ENCODE measurements around the gene TNFRSF4.
"Not testable (repeated sequence)": the region's sequence is repeated elsewhere in the genome, so short reads cannot be mapped to it uniquely, and the experiment has no call there.

The TNFRSF4 gene

GRCh38 chr1:1213345-1214265, at the start of gene TNFRSF4:
TNFRSF4 (minus strand) TSS chr1:1214153; CDS start chr1:1214127, 26 bp downstream.
- no peak for DNase-seq

- no peak for DNase-seq
These were observed 48.8 kb upstream of the TNFRSF4 start for GRCh38 chr1:1262758-1263157.

- no peak for DNase-seq
These were observed 48.1 kb upstream of the TNFRSF4 start for GRCh38 chr1:1262071-1262470.

GRCh38 chr1:1260843-1261560, 47.0 kb upstream of the TNFRSF4 start:
- no peak for DNase-seq

- no peak for DNase-seq
These were observed 46.1 kb upstream of the TNFRSF4 start for GRCh38 chr1:1259951-1260600.

GRCh38 chr1:1259540-1259939, 45.6 kb upstream of the TNFRSF4 start:
- DNase-seq: no peak

GRCh38 chr1:1259119-1259488, 45.2 kb upstream of the TNFRSF4 start:
- DNase-seq: no peak

- DNase-seq: no peak
These were observed 43.3 kb upstream of the TNFRSF4 start for GRCh38 chr1:1256956-1257871.

GRCh38 chr1:1255611-1256010, 41.7 kb upstream of the TNFRSF4 start:
- no peak for DNase-seq

GRCh38 chr1:1255078-1255477, 41.1 kb upstream of the TNFRSF4 start:
- no peak for DNase-seq

- no peak for DNase-seq
These were observed 40.7 kb upstream of the TNFRSF4 start for GRCh38 chr1:1254667-1254998.

- no peak for DNase-seq
These were observed 40.2 kb upstream of the TNFRSF4 start for GRCh38 chr1:1253972-1254666.

- DNase-seq: no peak
These were observed 39.4 kb upstream of the TNFRSF4 start for GRCh38 chr1:1253314-1253713.

GRCh38 chr1:1250786-1251284, 36.9 kb upstream of the TNFRSF4 start:
- no peak for DNase-seq

- DNase-seq: not testable (repeated sequence)
These were observed 34.3 kb upstream of the TNFRSF4 start for GRCh38 chr1:1248009-1248913.

GRCh38 chr1:1247341-1247913, 33.5 kb upstream of the TNFRSF4 start:
- no peak for DNase-seq

GRCh38 chr1:1246577-1247340, 32.8 kb upstream of the TNFRSF4 start, which contains the start of gene C1QTNF12:
C1QTNF12 (minus strand) TSS chr1:1246722; CDS start chr1:1246690, 32 bp downstream.
- no peak for DNase-seq

- no peak for DNase-seq
These were observed 32.0 kb upstream of the TNFRSF4 start for GRCh38 chr1:1245817-1246576.
